Astrocyte of the spinal cord (primary cell): ENCODE measurements around the gene RIMBP2.

Experiments used
- DNase-seq: peaks from one replicate; pipeline ENCODE4 v3.0.0; 2011; ENCODE audit warnings: low read depth, low spot score
- H3K4me3 ChIP-seq: 2 replicates; pipeline ENCODE4 v1.5.1; 2011; ENCODE audit warnings: low read depth, mild to moderate bottlenecking, low read length, moderate library complexity
- in situ Hi-C: cut with HindIII; loops from 2 replicates; pipeline ENCODE4 v1.10.0; 2017; ENCODE audit warnings: low sequenced_read_pairs
- TF ChIP-seq, protein P1 (sequence below): IDR thresholded peaks from 2 replicates; pipeline ENCODE4 v1.5.1; 2012; ENCODE audit warnings: low read depth, mild to moderate bottlenecking, low read length, inconsistent platforms

The RIMBP2 gene

GRCh38 chr12:130715150-130715997 is 725 bp downstream of the RIMBP2 start:
- H3K4me3 ChIP-seq = no peak overlapping the region
- TF ChIP-seq, protein P1, sequence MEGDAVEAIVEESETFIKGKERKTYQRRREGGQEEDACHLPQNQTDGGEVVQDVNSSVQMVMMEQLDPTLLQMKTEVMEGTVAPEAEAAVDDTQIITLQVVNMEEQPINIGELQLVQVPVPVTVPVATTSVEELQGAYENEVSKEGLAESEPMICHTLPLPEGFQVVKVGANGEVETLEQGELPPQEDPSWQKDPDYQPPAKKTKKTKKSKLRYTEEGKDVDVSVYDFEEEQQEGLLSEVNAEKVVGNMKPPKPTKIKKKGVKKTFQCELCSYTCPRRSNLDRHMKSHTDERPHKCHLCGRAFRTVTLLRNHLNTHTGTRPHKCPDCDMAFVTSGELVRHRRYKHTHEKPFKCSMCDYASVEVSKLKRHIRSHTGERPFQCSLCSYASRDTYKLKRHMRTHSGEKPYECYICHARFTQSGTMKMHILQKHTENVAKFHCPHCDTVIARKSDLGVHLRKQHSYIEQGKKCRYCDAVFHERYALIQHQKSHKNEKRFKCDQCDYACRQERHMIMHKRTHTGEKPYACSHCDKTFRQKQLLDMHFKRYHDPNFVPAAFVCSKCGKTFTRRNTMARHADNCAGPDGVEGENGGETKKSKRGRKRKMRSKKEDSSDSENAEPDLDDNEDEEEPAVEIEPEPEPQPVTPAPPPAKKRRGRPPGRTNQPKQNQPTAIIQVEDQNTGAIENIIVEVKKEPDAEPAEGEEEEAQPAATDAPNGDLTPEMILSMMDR = no peak
- DNase-seq = no peak
- in situ Hi-C loops = no loop called here

DNA sequence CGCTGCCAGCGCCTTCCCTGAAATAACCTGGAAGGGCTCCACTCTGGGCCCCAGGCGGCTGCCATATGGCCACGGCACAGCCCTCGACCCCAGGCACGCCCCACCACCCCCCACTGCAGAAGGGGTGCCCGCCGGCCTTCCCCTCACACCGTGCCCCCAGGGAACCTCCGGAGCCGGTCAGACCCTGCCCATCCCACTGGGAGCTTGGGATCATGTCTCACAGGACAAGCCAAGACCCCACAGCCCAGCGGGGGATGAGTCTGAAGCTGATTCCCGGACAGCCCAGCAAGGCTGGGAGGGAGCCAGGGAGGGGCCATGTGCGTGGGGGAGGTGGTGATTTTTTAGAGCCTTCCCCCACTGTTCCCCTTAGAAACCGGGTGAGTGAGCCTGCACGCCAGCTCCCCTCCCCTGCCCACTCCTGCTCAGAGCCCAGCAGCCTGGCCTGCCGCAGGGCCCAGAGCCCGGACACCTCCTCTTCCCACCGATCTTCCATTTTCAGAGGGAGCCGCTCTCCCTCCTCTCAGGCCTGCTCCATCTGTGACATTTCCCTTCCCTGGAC is 1.4 kb downstream of the RIMBP2 start:
- in situ Hi-C loops = no loop called here
- no peak overlapping the region for H3K4me3 ChIP-seq
- TF ChIP-seq, protein P1 = no peak
- DNase-seq = no peak

GRCh38 chr12:130714091-130714590 is 2.0 kb downstream of the RIMBP2 start:
- TF ChIP-seq, protein P1 = no peak
- in situ Hi-C loops = no loop called here
- no peak for DNase-seq
- H3K4me3 ChIP-seq = no peak overlapping the region

DNA sequence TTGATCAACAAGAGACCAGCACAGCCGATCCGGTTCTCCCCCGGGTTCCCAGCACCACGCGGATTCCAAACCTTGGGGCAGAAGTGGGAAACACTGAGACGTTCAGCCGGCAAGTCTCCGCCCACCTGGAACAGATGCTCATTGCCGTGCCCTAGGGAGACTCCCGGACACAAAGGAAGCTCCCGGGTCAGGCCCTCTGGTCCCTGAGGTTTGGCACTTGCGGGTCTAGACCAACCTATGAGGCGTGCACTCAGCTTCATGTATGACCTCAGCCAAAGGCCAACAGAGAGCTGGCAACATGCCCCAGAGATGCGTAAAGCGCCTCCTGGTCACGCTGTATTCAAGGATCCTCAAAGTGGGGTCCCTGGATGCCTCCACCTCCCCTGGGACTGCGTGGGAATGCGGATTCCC is 2.5 kb downstream of the RIMBP2 start:
- in situ Hi-C loops = no loop called here
- DNase-seq = no peak
- TF ChIP-seq, protein P1 = no peak
- no peak overlapping the region for H3K4me3 ChIP-seq

GRCh38 chr12:130712346-130713065 is 3.6 kb downstream of the RIMBP2 start:
- TF ChIP-seq, protein P1 = no peak
- no peak overlapping the region for H3K4me3 ChIP-seq
- DNase-seq = no peak
- in situ Hi-C loops = no loop called here

GRCh38 chr12:130711756-130712155 is 4.3 kb downstream of the RIMBP2 start:
- no peak for DNase-seq
- TF ChIP-seq, protein P1 = no peak
- no peak overlapping the region for H3K4me3 ChIP-seq
- in situ Hi-C loops = no loop called here
